ENCODE data around the gene CCR5AS.

CCR5AS gene

DNA sequence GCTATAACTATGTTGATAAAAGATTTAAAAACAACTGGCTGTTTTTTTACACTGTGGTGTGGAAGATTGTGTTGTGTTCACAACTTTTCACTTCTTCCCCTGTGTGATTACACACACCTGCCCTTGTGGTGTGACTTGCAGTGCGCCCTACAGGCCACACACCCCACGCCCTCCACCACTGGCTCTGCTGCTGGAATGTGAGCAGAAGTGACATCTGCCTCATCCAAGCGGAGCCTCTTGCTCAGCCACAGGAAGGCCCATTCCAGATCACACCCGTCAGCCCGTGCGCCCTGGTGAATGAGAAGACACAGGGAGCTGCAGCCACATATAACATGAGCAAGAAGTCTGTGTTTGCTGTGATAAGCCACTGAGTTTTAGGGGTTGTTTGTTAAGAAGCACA lies 46.0 kb downstream of the CCR5AS start (continued):
- TF ChIP-seq, protein P1, sequence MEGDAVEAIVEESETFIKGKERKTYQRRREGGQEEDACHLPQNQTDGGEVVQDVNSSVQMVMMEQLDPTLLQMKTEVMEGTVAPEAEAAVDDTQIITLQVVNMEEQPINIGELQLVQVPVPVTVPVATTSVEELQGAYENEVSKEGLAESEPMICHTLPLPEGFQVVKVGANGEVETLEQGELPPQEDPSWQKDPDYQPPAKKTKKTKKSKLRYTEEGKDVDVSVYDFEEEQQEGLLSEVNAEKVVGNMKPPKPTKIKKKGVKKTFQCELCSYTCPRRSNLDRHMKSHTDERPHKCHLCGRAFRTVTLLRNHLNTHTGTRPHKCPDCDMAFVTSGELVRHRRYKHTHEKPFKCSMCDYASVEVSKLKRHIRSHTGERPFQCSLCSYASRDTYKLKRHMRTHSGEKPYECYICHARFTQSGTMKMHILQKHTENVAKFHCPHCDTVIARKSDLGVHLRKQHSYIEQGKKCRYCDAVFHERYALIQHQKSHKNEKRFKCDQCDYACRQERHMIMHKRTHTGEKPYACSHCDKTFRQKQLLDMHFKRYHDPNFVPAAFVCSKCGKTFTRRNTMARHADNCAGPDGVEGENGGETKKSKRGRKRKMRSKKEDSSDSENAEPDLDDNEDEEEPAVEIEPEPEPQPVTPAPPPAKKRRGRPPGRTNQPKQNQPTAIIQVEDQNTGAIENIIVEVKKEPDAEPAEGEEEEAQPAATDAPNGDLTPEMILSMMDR (conservative IDR thresholded peaks at IDR 0.05; ENCODE audit: low read depth in 2 of 2): no peak
- TF ChIP-seq JUNB (IDR thresholded peaks at IDR 0.05; ENCODE audit: unreplicated experiment): no peak
- no peak for TF ChIP-seq CREB1 (CRISPR knock-in tag; IDR thresholded peaks at IDR 0.05; ENCODE audit: low read depth)
- TF ChIP-seq EZH2phosphoT487 (IDR thresholded peaks at IDR 0.05; ENCODE audit: unreplicated experiment): no peak
- TF ChIP-seq ZNF331 (CRISPR knock-in tag; IDR thresholded peaks at IDR 0.05; ENCODE audit: low read depth): no peak
- no peak for TF ChIP-seq ZNF114 (CRISPR knock-in tag; IDR thresholded peaks at IDR 0.05)

DNA sequence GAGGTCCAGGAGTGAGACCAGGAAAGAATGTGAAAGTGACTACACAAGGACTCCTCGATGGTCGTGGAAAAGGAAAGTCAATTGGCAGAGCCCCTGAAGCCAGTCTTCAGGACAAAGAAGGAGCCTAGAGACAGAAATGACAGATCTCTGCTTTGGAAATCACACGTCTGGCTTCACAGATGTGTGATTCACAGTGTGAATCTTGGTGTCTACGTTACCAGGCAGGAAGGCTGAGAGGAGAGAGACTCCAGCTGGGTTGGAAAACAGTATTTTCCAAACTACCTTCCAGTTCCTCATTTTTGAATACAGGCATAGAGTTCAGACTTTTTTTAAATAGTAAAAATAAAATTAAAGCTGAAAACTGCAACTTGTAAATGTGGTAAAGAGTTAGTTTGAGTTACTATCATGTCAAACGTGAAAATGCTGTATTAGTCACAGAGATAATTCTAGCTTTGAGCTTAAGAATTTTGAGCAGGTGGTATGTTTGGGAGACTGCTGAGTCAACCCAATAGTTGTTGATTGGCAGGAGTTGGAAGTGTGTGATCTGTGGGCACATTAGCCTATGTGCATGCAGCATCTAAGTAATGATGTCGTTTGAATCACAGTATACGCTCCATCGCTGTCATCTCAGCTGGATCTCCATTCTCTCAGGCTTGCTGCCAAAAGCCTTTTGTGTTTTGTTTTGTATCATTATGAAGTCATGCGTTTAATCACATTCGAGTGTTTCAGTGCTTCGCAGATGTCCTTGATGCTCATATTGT lies 47.0 kb downstream of the CCR5AS start:
- no peak for ATAC-seq
- Mint-ChIP-seq H3K27me3 (ENCODE audit: insufficient read depth, low read depth, poor library complexity) (no peaks in the 10 kb centered on the region), H3K4me1 (no peaks in the 10 kb centered on the region; the same call in 1 of the 3 replicates), H3K4me3 (no peak overlapping the region), H3K36me3 (ENCODE audit: low read depth) (no peaks in the 10 kb centered on the region), H3K27ac (no peak overlapping the region), H3K9me3 (no peaks in the 10 kb centered on the region; the same call in 2 of the 3 replicates)
- no peaks in the 10 kb centered on the region for H4K20me1 ChIP-seq (replicated peaks; ENCODE audit: insufficient read depth)
- H3K4me2 ChIP-seq: no peak overlapping the region
- H2AFZ ChIP-seq: no peak overlapping the region
- H3K79me2 ChIP-seq (replicated peaks; ENCODE audit: insufficient read depth): no peaks in the 10 kb centered on the region
- no peaks in the 10 kb centered on the region for H3F3A ChIP-seq (replicated peaks; ENCODE audit: low read depth)
- H3K27me3 ChIP-seq (ENCODE audit: insufficient read depth): no peaks in the 10 kb centered on the region
- H3K27ac ChIP-seq (ENCODE audit: low read depth): no peak overlapping the region
- H3K4me1 ChIP-seq (ENCODE audit: insufficient read depth): no peaks in the 10 kb centered on the region
- DNase-seq (ENCODE audit: low spot score): no peak
- peaks cover 9% of the 10 kb centered on the region for H3K9me2 ChIP-seq (ENCODE audit: insufficient read depth)
- no peaks in the 10 kb centered on the region for H3K36me3 ChIP-seq (ENCODE audit: insufficient read depth)
- no peak overlapping the region for H3K4me3 ChIP-seq
- TF ChIP-seq, protein P2, sequence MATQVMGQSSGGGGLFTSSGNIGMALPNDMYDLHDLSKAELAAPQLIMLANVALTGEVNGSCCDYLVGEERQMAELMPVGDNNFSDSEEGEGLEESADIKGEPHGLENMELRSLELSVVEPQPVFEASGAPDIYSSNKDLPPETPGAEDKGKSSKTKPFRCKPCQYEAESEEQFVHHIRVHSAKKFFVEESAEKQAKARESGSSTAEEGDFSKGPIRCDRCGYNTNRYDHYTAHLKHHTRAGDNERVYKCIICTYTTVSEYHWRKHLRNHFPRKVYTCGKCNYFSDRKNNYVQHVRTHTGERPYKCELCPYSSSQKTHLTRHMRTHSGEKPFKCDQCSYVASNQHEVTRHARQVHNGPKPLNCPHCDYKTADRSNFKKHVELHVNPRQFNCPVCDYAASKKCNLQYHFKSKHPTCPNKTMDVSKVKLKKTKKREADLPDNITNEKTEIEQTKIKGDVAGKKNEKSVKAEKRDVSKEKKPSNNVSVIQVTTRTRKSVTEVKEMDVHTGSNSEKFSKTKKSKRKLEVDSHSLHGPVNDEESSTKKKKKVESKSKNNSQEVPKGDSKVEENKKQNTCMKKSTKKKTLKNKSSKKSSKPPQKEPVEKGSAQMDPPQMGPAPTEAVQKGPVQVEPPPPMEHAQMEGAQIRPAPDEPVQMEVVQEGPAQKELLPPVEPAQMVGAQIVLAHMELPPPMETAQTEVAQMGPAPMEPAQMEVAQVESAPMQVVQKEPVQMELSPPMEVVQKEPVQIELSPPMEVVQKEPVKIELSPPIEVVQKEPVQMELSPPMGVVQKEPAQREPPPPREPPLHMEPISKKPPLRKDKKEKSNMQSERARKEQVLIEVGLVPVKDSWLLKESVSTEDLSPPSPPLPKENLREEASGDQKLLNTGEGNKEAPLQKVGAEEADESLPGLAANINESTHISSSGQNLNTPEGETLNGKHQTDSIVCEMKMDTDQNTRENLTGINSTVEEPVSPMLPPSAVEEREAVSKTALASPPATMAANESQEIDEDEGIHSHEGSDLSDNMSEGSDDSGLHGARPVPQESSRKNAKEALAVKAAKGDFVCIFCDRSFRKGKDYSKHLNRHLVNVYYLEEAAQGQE (IDR thresholded peaks at IDR 0.05; ENCODE audit: unreplicated experiment): no peak
- TF ChIP-seq, protein P3, sequence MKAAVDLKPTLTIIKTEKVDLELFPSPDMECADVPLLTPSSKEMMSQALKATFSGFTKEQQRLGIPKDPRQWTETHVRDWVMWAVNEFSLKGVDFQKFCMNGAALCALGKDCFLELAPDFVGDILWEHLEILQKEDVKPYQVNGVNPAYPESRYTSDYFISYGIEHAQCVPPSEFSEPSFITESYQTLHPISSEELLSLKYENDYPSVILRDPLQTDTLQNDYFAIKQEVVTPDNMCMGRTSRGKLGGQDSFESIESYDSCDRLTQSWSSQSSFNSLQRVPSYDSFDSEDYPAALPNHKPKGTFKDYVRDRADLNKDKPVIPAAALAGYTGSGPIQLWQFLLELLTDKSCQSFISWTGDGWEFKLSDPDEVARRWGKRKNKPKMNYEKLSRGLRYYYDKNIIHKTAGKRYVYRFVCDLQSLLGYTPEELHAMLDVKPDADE (IDR thresholded peaks at IDR 0.05): no peak
- TF ChIP-seq POLR2AphosphoS5 (IDR thresholded peaks at IDR 0.05; ENCODE audit: low read depth) (no peak), STAT1 (IDR thresholded peaks at IDR 0.05; ENCODE audit: unreplicated experiment) (no peak), ZNF331 (CRISPR knock-in tag; IDR thresholded peaks at IDR 0.05; ENCODE audit: low read depth) (no peak), NANOG (IDR thresholded peaks at IDR 0.05; ENCODE audit: borderline replicate concordance) (no peak), EZH2 (IDR thresholded peaks at IDR 0.05; ENCODE audit: low read depth, unreplicated experiment) (no peak)
- TF ChIP-seq, protein P4, sequence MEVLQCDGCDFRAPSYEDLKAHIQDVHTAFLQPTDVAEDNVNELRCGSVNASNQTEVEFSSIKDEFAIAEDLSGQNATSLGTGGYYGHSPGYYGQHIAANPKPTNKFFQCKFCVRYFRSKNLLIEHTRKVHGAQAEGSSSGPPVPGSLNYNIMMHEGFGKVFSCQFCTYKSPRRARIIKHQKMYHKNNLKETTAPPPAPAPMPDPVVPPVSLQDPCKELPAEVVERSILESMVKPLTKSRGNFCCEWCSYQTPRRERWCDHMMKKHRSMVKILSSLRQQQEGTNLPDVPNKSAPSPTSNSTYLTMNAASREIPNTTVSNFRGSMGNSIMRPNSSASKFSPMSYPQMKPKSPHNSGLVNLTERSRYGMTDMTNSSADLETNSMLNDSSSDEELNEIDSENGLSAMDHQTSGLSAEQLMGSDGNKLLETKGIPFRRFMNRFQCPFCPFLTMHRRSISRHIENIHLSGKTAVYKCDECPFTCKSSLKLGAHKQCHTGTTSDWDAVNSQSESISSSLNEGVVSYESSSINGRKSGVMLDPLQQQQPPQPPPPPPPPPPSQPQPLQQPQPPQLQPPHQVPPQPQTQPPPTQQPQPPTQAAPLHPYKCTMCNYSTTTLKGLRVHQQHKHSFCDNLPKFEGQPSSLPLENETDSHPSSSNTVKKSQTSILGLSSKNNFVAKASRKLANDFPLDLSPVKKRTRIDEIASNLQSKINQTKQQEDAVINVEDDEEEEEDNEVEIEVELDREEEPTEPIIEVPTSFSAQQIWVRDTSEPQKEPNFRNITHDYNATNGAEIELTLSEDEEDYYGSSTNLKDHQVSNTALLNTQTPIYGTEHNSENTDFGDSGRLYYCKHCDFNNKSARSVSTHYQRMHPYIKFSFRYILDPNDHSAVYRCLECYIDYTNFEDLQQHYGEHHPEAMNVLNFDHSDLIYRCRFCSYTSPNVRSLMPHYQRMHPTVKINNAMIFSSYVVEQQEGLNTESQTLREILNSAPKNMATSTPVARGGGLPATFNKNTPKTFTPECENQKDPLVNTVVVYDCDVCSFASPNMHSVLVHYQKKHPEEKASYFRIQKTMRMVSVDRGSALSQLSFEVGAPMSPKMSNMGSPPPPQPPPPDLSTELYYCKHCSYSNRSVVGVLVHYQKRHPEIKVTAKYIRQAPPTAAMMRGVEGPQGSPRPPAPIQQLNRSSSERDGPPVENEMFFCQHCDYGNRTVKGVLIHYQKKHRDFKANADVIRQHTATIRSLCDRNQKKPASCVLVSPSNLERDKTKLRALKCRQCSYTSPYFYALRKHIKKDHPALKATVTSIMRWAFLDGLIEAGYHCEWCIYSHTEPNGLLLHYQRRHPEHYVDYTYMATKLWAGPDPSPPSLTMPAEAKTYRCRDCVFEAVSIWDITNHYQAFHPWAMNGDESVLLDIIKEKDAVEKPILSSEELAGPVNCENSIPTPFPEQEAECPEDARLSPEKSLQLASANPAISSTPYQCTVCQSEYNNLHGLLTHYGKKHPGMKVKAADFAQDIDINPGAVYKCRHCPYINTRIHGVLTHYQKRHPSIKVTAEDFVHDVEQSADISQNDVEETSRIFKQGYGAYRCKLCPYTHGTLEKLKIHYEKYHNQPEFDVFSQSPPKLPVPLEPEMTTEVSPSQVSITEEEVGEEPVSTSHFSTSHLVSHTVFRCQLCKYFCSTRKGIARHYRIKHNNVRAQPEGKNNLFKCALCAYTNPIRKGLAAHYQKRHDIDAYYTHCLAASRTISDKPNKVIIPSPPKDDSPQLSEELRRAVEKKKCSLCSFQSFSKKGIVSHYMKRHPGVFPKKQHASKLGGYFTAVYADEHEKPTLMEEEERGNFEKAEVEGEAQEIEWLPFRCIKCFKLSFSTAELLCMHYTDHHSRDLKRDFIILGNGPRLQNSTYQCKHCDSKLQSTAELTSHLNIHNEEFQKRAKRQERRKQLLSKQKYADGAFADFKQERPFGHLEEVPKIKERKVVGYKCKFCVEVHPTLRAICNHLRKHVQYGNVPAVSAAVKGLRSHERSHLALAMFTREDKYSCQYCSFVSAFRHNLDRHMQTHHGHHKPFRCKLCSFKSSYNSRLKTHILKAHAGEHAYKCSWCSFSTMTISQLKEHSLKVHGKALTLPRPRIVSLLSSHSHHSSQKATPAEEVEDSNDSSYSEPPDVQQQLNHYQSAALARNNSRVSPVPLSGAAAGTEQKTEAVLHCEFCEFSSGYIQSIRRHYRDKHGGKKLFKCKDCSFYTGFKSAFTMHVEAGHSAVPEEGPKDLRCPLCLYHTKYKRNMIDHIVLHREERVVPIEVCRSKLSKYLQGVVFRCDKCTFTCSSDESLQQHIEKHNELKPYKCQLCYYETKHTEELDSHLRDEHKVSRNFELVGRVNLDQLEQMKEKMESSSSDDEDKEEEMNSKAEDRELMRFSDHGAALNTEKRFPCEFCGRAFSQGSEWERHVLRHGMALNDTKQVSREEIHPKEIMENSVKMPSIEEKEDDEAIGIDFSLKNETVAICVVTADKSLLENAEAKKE (CRISPR knock-in tag; IDR thresholded peaks at IDR 0.05): no peak

Data from GM23338 (cell line).